NT2/D1 (cell line): ENCODE results near the gene SRC.

ENCODE experiments used
- SUZ12 ChIP-seq: IDR thresholded peaks from 2 replicates; pipeline ENCODE4 v1.6.1; 2011; ENCODE audit not compliant: insufficient read length, insufficient read depth; ENCODE audit errors: extremely low read depth
- YY1 ChIP-seq: IDR thresholded peaks from 2 replicates; pipeline ENCODE4 v1.6.1; 2011; ENCODE audit not compliant: insufficient read length, insufficient read depth
- ZNF274 ChIP-seq: IDR thresholded peaks from 2 replicates; pipeline ENCODE4 v1.6.1; 2011; ENCODE audit warnings: mild to moderate bottlenecking, low read depth, low read length

- TF ChIP-seq ZNF274 (no peak), SUZ12 (no peak), YY1 (no peak)
These were observed 85.0 kb downstream of the SRC start for GRCh38 chr20:37430778-37431460.
